Adrenal gland (tissue), 5 donors: ENCODE results near the gene NEU2.

Experiments
- POLR2A ChIP-seq, 2 donors: fragments of 450-650 bp; IDR thresholded peaks; one replicate each; pipeline ENCODE4 v1.6.1; 2017; ENCODE audit warnings: antibody characterized with exemption in 2 of 2, mild to moderate bottlenecking in 2 of 2, moderate library complexity in 1 of 2
- TF ChIP-seq, protein P1 (sequence below), 6 experiments: fragments of 450-650 bp in 4 of 6; fragments of 200-600 bp in 2 of 6; sonication (generic) in 1 of 6; IDR thresholded peaks; 1 replicate in 5 of 6; 2 replicates in 1 of 6; pipeline versions ENCODE4 v1.5.1 to v1.8.0; 2016 to 2021; ENCODE audit warnings: antibody characterized with exemption in 6 of 6, mild to moderate bottlenecking in 2 of 6, moderate library complexity in 1 of 6
- donor health status: DM: no; HTN: no; CAD: no.

DNA sequence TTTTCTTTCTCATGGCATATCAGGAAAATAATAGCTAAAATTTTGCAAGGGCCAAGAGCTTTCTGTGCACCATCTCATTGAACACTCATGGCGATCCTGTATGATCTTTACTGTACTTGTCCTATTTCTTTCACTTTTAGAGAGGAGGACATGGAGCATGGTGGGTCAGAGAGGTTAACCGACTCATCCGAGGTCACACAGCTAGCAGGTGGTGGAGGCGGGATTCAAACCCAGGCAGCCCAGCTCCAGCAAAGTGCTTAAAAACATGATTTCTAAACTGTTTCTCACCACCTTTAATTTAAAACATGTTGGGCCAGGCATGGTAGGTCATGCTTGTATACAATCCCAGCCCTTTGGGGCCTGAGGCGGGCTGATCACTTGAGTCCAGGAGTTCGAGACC lies 25.8 kb upstream of the NEU2 start:
- TF ChIP-seq, protein P1, sequence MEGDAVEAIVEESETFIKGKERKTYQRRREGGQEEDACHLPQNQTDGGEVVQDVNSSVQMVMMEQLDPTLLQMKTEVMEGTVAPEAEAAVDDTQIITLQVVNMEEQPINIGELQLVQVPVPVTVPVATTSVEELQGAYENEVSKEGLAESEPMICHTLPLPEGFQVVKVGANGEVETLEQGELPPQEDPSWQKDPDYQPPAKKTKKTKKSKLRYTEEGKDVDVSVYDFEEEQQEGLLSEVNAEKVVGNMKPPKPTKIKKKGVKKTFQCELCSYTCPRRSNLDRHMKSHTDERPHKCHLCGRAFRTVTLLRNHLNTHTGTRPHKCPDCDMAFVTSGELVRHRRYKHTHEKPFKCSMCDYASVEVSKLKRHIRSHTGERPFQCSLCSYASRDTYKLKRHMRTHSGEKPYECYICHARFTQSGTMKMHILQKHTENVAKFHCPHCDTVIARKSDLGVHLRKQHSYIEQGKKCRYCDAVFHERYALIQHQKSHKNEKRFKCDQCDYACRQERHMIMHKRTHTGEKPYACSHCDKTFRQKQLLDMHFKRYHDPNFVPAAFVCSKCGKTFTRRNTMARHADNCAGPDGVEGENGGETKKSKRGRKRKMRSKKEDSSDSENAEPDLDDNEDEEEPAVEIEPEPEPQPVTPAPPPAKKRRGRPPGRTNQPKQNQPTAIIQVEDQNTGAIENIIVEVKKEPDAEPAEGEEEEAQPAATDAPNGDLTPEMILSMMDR (IDR thresholded peaks at IDR 0.05), result no peak
- no peak for TF ChIP-seq POLR2A (IDR thresholded peaks at IDR 0.05)
